NCI-H774 (cell line): Measurements from ENCODE around the gene NRL.
A peak's percentile ranks its signal among the peaks of the same experiment; 100 is the strongest.

Experiments used
- DNase-seq: peaks from one replicate; lab custom pipeline; 2025; lab: John Stamatoyannopoulos, UW

Gene NRL

GRCh38 chr14:24098927-24099813, 15.6 kb downstream of the NRL start:
- DNase-seq = peak; percentile 32

DNA sequence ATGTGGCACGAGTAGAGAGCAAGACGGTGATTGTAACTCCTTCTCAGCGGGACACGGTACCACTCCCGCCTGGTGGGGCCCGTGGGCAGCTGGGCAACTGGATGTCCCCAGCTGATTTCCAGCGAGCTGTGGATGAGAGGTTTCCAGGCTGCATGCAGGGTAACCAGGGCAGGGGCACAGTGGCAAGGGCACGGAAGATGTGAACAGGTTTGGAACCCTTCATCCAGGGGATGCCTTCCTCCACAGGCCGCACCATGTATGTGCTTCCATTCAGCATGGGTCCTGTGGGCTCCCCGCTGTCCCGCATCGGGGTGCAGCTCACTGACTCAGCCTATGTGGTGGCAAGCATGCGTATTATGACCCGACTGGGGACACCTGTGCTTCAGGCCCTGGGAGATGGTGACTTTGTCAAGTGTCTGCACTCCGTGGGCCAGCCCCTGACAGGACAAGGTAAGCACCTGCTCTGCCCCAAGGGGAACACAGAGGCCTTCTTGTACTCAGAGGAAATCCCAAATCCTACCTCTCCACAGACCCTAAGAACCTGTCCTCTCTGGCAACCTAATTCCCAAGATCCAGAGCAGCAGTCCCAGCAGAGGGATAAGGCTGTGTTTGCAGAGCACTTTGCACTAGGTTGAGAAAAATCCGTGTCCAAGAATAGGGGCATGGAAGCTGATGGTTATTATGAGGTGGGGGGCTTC, 16.4 kb downstream of the NRL start:
- DNase-seq = no peak

- no peak for DNase-seq
Measured at GRCh38 chr14:24096545-24097181, 18.1 kb downstream of the NRL start.

- DNase-seq = no peak
Measured at GRCh38 chr14:24095271-24096068, 19.3 kb downstream of the NRL start.

DNA sequence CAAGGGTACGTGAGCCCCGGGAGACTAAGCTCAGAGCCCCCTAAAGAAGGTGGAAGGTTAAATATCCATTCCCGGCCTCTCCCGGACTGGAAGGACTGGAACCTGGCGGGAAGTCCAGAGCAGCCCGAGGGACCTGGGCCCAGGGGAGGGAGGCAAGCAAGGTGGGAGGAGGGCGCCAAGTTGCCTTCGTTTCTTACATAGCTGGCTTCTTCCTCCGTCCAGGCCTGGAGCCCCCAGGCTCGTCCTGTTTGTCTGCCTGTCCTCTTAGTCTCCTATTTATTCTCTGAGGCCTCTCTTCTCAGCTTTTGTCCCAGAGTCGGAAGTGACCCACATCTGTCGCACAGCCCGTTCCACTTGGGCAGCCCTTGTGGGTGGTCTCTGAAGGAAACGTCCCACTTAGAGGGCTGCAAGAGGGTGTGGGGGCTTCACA, 19.9 kb downstream of the NRL start:
- no peak for DNase-seq

DNA sequence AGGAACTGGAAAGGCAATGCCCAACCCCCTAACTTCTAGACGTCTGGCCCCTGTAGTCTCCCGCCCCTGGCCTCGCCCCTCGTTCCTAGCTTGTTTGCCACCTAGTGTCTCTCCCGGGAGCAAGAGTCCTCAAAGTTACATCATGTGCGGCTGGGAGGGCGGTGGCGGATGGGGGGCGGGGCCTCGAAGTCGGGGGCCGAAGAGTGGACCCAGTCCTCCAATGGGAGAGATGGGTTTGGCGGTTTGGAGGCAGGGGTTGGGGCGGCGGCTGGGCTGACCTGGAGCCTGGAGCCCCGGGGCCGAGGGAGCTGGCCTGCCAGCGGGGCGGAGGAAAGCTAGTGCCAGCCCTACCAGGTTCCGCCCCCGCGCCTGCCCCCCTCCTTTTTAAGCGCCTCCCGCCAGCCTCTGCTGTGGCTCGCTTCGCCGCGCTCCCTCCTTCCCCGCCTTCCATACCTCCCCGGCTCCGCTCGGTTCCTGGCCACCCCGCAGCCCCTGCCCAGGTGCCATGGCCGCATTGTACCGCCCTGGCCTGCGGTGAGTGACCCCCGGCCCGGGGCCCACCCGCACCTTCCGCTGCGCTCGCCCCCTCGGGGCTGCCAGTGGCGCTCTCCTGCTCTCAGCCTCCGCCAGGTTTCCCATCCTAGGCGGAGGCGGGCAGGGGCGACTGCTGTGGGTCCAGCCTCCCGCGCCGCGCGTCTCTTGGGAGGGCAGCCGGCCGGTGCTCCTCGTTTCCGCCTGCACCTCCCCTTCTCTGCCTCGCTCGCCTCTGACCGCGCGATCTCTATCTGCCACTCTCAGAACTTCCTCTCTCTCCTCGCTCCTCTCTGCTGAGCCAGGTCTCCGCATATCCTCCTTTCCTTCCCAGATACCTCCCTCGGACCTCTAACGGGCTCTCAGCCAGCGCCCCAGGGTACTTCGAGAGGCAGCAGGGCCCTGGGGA, 20.6 kb downstream of the NRL start, which contains the start of gene PCK2:
Gene PCK2, plus strand, starts transcription at position 411 of the 940 bp plus-strand sequence. Its CDS starts 95 bp downstream, at position 506.
- peak; percentile 90 for DNase-seq

GRCh38 chr14:24093207-24093900, 21.4 kb downstream of the NRL start:
- DNase-seq = no peak

DNA sequence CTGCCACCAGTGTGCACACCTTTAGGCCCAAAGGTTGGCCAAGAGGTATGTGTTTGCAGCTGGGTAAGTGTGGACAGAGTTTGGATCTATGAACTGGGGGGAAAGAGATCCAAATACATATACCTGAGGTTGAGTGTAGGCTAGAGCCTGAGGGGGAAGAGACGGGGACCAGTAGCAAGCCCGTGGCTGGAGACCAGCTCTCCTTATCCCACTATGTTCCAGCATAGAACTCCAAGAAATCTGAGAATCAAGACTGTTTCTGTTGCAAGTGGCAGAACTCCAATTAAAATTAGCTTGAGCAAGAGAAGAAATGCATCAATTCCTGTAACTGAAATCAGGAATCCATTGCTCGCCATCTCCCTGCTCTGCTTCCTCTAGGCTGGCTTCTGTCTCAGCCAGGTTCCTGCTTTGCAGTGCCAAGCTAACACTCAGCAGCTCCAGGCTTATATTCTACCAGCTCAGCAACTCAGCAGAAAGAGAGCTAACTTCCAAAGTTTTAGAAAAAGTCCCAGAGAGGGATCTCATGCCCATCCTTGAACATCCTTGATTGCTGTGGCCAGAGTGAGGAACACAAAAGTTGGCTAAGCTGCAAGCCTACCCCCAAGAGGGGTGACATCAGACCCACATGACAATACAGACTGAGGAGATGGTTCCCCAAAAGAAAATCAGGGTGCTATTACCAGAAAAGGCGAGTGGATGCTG, 22.1 kb downstream of the NRL start:
- DNase-seq = no peak

GRCh38 chr14:24092110-24092504, 22.6 kb downstream of the NRL start:
- DNase-seq = no peak

DNA sequence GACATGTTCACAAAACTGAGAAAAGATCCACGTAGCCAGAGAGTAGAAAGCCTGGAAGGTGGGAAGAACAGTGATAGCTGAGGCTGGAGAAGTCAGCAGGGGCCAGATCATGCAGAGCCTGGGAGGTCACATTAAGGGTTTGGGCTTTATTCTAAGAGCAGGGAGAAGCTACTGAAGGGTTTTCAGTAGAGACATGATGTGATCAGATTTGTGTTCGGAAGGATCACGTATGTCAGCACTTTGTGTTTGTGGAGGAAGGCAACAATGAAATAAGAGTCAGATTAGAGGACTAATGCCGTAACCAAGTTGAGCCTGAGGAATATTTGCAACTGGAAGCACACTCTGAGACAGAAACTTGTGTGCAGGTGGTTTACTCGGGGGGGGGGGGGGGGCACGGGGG, 24.9 kb downstream of the NRL start:
- no peak for DNase-seq

GRCh38 chr14:24088095-24088494, 26.7 kb downstream of the NRL start:
- DNase-seq = no peak

GRCh38 chr14:24087004-24087403, 27.7 kb downstream of the NRL start:
- no peak for DNase-seq

DNA sequence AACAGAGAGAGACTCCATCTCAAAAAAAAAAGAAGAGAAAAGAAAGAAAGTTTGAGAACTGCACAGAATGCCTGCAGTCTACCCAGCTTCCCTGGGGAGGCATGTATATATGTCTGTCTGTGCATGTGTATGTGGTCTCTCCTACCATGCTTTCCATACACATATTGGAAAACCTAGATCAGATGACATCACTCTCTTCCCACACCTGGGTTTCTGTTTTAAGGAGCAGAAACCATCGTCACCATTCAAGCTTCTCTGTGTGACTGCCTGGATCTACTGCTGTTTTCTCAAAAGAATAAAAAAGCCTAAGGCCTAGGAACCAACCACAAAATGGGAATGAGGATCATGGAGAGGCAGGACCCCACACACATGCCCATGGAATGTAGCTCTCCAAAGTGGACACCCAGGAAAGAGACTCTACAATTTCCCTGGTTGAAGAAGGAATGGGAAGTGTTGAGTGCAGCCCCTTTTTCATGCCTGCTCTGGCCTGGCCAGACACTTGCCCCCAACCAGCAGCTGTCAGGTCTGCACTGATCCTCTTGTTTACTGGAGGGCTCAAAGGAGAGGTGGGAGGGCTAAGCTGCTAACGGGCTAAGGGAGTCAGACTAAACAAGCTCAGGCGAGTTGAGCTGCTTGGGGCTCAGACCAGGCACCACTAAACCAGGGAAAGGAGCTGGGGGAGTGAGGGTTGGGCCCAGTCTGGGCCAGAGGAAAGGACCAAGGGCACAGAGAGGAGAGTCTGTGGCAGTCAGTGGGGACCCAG, 28.4 kb downstream of the NRL start:
- DNase-seq = no peak

DNA sequence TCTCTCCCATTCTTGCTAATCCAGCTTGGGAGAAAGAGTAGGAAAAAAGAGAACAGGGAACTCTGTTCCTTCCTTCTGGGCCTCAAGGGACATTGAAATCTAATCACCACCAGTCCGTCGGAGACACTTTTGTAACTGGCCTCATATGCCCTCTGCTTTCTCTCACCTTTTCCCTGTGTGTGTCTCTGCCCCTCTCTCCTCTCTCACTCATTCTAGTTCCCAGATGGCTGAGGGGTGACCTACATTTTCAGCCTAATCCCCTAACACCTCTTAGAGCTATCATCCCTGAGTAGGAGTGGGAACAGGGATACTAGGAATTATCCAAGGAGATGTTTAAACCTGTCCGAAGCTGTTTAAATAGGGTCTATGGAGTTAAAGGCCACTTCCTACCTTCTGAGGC, 29.5 kb downstream of the NRL start:
- DNase-seq = no peak

- DNase-seq = no peak
Measured at GRCh38 chr14:24084440-24084839, 30.3 kb downstream of the NRL start.

GRCh38 chr14:24083462-24083861, 31.3 kb downstream of the NRL start:
- DNase-seq = no peak

DNA sequence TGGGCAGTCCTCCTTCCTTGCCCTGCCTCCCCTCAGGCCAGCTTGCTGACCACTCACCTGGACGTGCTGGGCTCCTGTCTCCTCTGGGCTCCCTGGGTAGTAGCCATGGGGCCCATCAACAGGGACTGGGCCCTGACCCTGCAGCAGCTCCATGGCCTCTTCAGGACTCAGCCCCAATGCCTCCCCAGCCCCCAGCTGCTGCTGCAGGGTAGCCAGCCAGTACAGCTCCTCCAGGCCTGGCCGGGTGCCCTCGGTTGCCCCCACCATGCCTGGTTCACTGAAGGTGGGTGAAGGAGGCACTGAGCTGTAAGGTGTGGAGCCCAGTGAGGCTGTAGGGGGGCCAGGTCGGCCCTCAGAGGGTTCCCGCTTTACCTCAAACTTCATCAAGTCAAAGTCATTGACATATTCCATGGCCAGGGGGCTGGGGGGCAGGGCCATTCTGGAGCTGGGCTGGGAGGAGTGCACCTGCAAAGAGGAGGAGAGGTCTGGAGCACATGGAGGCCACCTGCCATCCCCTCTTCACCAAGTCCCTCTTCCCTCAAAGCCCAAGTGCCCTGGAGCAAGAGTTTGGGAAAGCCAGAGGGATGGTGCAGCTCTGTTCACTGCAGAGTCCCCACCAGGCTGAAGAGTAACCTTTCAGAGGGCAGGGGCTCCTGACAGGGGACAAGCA, 32.2 kb downstream of the NRL start:
- no peak for DNase-seq

GRCh38 chr14:24081739-24082211, 33.0 kb downstream of the NRL start:
- no peak for DNase-seq
